ENCODE data around the gene NFATC1.

NFATC1 gene

GRCh38 chr18:79533146-79533545 lies 137.4 kb downstream of the NFATC1 start:
- H3K9ac ChIP-seq (ENCODE audit: low read length): no peak overlapping the region

GRCh38 chr18:79533591-79533990 lies 137.9 kb downstream of the NFATC1 start:
- Histone ChIP-seq H3K9ac (ENCODE audit: low read length) (no peak overlapping the region), H3K4me3 (ENCODE audit: low read length) (no peak overlapping the region), H3K27me3 (ENCODE audit: control insufficient read depth, insufficient read depth, low read length) (peaks cover 2% of the 10 kb centered on the region), H3K27ac (ENCODE audit: low read depth, low read length) (no peak overlapping the region), H3K4me1 (ENCODE audit: control insufficient read depth, insufficient read depth, low read length) (peaks cover 3% of the 10 kb centered on the region), H3K36me3 (ENCODE audit: control insufficient read depth, insufficient read depth, low read length) (no peaks in the 10 kb centered on the region)

More at GRCh38 chr18:79533146-79533545, 137.4 kb downstream of the NFATC1 start:
- no peaks in the 10 kb centered on the region for H3K36me3 ChIP-seq (ENCODE audit: control insufficient read depth, insufficient read depth, low read length)
- H3K4me3 ChIP-seq (ENCODE audit: low read length): no peak overlapping the region
- peaks cover 3% of the 10 kb centered on the region for H3K4me1 ChIP-seq (ENCODE audit: control insufficient read depth, insufficient read depth, low read length)
- peaks cover 2% of the 10 kb centered on the region for H3K27me3 ChIP-seq (ENCODE audit: control insufficient read depth, insufficient read depth, low read length)
- no peak overlapping the region for H3K27ac ChIP-seq (ENCODE audit: low read depth, low read length)

- Histone ChIP-seq H3K4me1 (ENCODE audit: control insufficient read depth, insufficient read depth, low read length) (no peaks in the 10 kb centered on the region), H3K27me3 (ENCODE audit: control insufficient read depth, insufficient read depth, low read length) (peaks cover 2% of the 10 kb centered on the region), H3K4me3 (ENCODE audit: low read length) (no peak overlapping the region), H3K36me3 (ENCODE audit: control insufficient read depth, insufficient read depth, low read length) (no peaks in the 10 kb centered on the region), H3K27ac (ENCODE audit: low read depth, low read length) (no peak overlapping the region), H3K9ac (ENCODE audit: low read length) (no peak overlapping the region)
Observed at GRCh38 chr18:79534356-79534755, 138.6 kb downstream of the NFATC1 start.

GRCh38 chr18:79537758-79538157 lies 142.0 kb downstream of the NFATC1 start:
- Histone ChIP-seq H3K27ac (ENCODE audit: low read depth, low read length) (no peak overlapping the region), H3K36me3 (ENCODE audit: control insufficient read depth, insufficient read depth, low read length) (no peaks in the 10 kb centered on the region), H3K4me1 (ENCODE audit: control insufficient read depth, insufficient read depth, low read length) (no peaks in the 10 kb centered on the region), H3K9ac (ENCODE audit: low read length) (no peak overlapping the region), H3K4me3 (ENCODE audit: low read length) (no peak overlapping the region), H3K27me3 (ENCODE audit: control insufficient read depth, insufficient read depth, low read length) (peaks cover 2% of the 10 kb centered on the region)

- H3K27ac ChIP-seq (ENCODE audit: low read depth, low read length): no peak overlapping the region
- H3K36me3 ChIP-seq (ENCODE audit: control insufficient read depth, insufficient read depth, low read length): no peaks in the 10 kb centered on the region
- no peak overlapping the region for H3K4me3 ChIP-seq (ENCODE audit: low read length)
- no peaks in the 10 kb centered on the region for H3K4me1 ChIP-seq (ENCODE audit: control insufficient read depth, insufficient read depth, low read length)
- no peaks in the 10 kb centered on the region for H3K27me3 ChIP-seq (ENCODE audit: control insufficient read depth, insufficient read depth, low read length)
- H3K9ac ChIP-seq (ENCODE audit: low read length): no peak overlapping the region
Observed at GRCh38 chr18:79538635-79539034, 142.9 kb downstream of the NFATC1 start.

GRCh38 chr18:79540161-79540903 lies 144.6 kb downstream of the NFATC1 start:
- Histone ChIP-seq H3K27ac (ENCODE audit: low read depth, low read length) (no peak overlapping the region), H3K4me3 (ENCODE audit: low read length) (no peak overlapping the region), H3K4me1 (ENCODE audit: control insufficient read depth, insufficient read depth, low read length) (no peaks in the 10 kb centered on the region), H3K9ac (ENCODE audit: low read length) (no peak overlapping the region), H3K36me3 (ENCODE audit: control insufficient read depth, insufficient read depth, low read length) (no peaks in the 10 kb centered on the region), H3K27me3 (ENCODE audit: control insufficient read depth, insufficient read depth, low read length) (no peaks in the 10 kb centered on the region)

GRCh38 chr18:79540904-79541282 lies 145.2 kb downstream of the NFATC1 start:
- no peak overlapping the region for H3K9ac ChIP-seq (ENCODE audit: low read length)
- H3K4me3 ChIP-seq (ENCODE audit: low read length): no peak overlapping the region
- no peak overlapping the region for H3K27ac ChIP-seq (ENCODE audit: low read depth, low read length)
- H3K4me1 ChIP-seq (ENCODE audit: control insufficient read depth, insufficient read depth, low read length): no peaks in the 10 kb centered on the region
- no peaks in the 10 kb centered on the region for H3K27me3 ChIP-seq (ENCODE audit: control insufficient read depth, insufficient read depth, low read length)
- no peaks in the 10 kb centered on the region for H3K36me3 ChIP-seq (ENCODE audit: control insufficient read depth, insufficient read depth, low read length)

GRCh38 chr18:79542213-79542612 lies 146.5 kb downstream of the NFATC1 start:
- Histone ChIP-seq H3K4me1 (ENCODE audit: control insufficient read depth, insufficient read depth, low read length) (no peaks in the 10 kb centered on the region), H3K27ac (ENCODE audit: low read depth, low read length) (no peak overlapping the region), H3K36me3 (ENCODE audit: control insufficient read depth, insufficient read depth, low read length) (no peaks in the 10 kb centered on the region), H3K4me3 (ENCODE audit: low read length) (no peak overlapping the region), H3K9ac (ENCODE audit: low read length) (no peak overlapping the region), H3K27me3 (ENCODE audit: control insufficient read depth, insufficient read depth, low read length) (no peaks in the 10 kb centered on the region)

GRCh38 chr18:79542876-79543750 lies 147.4 kb downstream of the NFATC1 start:
- no peaks in the 10 kb centered on the region for H3K27me3 ChIP-seq (ENCODE audit: control insufficient read depth, insufficient read depth, low read length)
- H3K4me3 ChIP-seq (ENCODE audit: low read length): no peak overlapping the region
- H3K36me3 ChIP-seq (ENCODE audit: control insufficient read depth, insufficient read depth, low read length): no peaks in the 10 kb centered on the region
- H3K4me1 ChIP-seq (ENCODE audit: control insufficient read depth, insufficient read depth, low read length): no peaks in the 10 kb centered on the region
- no peak overlapping the region for H3K9ac ChIP-seq (ENCODE audit: low read length)
- H3K27ac ChIP-seq (ENCODE audit: low read depth, low read length): no peak overlapping the region

GRCh38 chr18:79543861-79544385 lies 148.2 kb downstream of the NFATC1 start:
- H3K27ac ChIP-seq (ENCODE audit: low read depth, low read length): no peak overlapping the region
- H3K36me3 ChIP-seq (ENCODE audit: control insufficient read depth, insufficient read depth, low read length): no peaks in the 10 kb centered on the region
- H3K27me3 ChIP-seq (ENCODE audit: control insufficient read depth, insufficient read depth, low read length): no peaks in the 10 kb centered on the region
- H3K9ac ChIP-seq (ENCODE audit: low read length): no peak overlapping the region
- no peak overlapping the region for H3K4me3 ChIP-seq (ENCODE audit: low read length)
- no peaks in the 10 kb centered on the region for H3K4me1 ChIP-seq (ENCODE audit: control insufficient read depth, insufficient read depth, low read length)

- no peak overlapping the region for H3K27ac ChIP-seq (ENCODE audit: low read depth, low read length)
- no peak overlapping the region for H3K9ac ChIP-seq (ENCODE audit: low read length)
Observed at GRCh38 chr18:79544386-79544963, 148.7 kb downstream of the NFATC1 start.

GRCh38 chr18:79545255-79545654 lies 149.5 kb downstream of the NFATC1 start:
- Histone ChIP-seq H3K4me3 (ENCODE audit: low read length) (no peak overlapping the region), H3K4me1 (ENCODE audit: control insufficient read depth, insufficient read depth, low read length) (no peaks in the 10 kb centered on the region), H3K36me3 (ENCODE audit: control insufficient read depth, insufficient read depth, low read length) (no peaks in the 10 kb centered on the region), H3K27me3 (ENCODE audit: control insufficient read depth, insufficient read depth, low read length) (no peaks in the 10 kb centered on the region), H3K9ac (ENCODE audit: low read length) (no peak overlapping the region), H3K27ac (ENCODE audit: low read depth, low read length) (no peak overlapping the region)

More at GRCh38 chr18:79544386-79544963, 148.7 kb downstream of the NFATC1 start:
- Histone ChIP-seq H3K4me1 (ENCODE audit: control insufficient read depth, insufficient read depth, low read length) (no peaks in the 10 kb centered on the region), H3K36me3 (ENCODE audit: control insufficient read depth, insufficient read depth, low read length) (no peaks in the 10 kb centered on the region), H3K4me3 (ENCODE audit: low read length) (no peak overlapping the region), H3K27me3 (ENCODE audit: control insufficient read depth, insufficient read depth, low read length) (no peaks in the 10 kb centered on the region)

Measured in rectal smooth muscle tissue (tissue), 1 donor.